ENCODE data around the gene AGAP3. TPM values are rescaled to one million over a fixed set of nuclear protein-coding genes. Genes with fewer than 3 reads are reported as not detected.
"Not testable (repeated sequence)": the region's sequence is repeated elsewhere in the genome, so short reads cannot be mapped to it uniquely, and the experiment has no call there.

AGAP3 gene
- total and polyA plus RNA-seq, 9 donors: 22.3 to 125 (median 79.9) TPM

- 88 to 92% (median 90%) methylated on average over 28 to 30 of the region's 30 CpGs for WGBS, 3 donors
- TF ChIP-seq CTCF (IDR thresholded peaks at IDR 0.05): no peak
- TF ChIP-seq POLR2A (IDR thresholded peaks at IDR 0.05): no peak
- TF ChIP-seq EP300 (IDR thresholded peaks at IDR 0.05): no peak
- no peaks in the 10 kb centered on the region for H3K27me3 ChIP-seq
- no peak overlapping the region for H3K27ac ChIP-seq
- peaks cover 8% of the 10 kb centered on the region for H3K4me1 ChIP-seq (ENCODE audit: insufficient read depth)
- H3K36me3 ChIP-seq: no peaks in the 10 kb centered on the region
- no peak overlapping the region for H3K4me3 ChIP-seq
- no peak for DNase-seq
- intact Hi-C loops (cut with DNase I): no loop called here
- H3K9me3 ChIP-seq: no peaks in the 10 kb centered on the region
Observed at GRCh38 chr7:151040616-151041375, 45.5 kb upstream of the AGAP3 start.

- H3K36me3 ChIP-seq; intact Hi-C loops (cut with DNase I); H3K4me3 ChIP-seq; H3K27me3 ChIP-seq; H3K9me3 ChIP-seq; H3K4me1 ChIP-seq (ENCODE audit: insufficient read depth); H3K27ac ChIP-seq; DNase-seq: not testable (repeated sequence)
- 83 to 92% (median 89%) methylated on average over 9 to 10 of the region's 10 CpGs for whole genome bisulfite sequencing, 3 donors
Observed at GRCh38 chr7:151043449-151043848, 42.8 kb upstream of the AGAP3 start.

DNA sequence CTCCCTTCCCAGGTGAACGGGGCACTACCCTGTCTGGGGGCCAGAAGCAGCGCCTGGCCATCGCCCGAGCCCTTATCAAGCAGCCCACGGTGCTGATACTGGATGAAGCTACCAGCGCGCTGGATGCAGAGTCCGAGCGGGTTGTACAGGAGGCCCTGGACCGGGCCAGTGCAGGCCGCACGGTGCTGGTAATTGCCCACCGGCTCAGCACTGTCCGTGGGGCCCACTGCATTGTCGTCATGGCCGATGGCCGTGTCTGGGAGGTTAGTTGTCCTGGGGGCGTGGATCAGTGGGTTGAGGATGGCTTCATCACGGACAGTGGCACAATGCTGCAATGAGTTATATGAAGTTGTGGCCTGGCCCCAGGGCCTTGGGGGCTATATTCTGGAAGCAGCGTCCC is 42.3 kb upstream of the AGAP3 start:
- WGBS, 3 donors: 90 to 92% (median 91%) methylated on average over 12 to 20 of the region's 20 CpGs
- no peak overlapping the region for H3K27ac ChIP-seq
- TF ChIP-seq EP300 (IDR thresholded peaks at IDR 0.05) (no peak), POLR2A (IDR thresholded peaks at IDR 0.05) (no peak), CTCF (IDR thresholded peaks at IDR 0.05) (no peak)
- H3K36me3 ChIP-seq: no peaks in the 10 kb centered on the region
- H3K9me3 ChIP-seq: no peaks in the 10 kb centered on the region
- no peak for DNase-seq
- intact Hi-C loops (cut with DNase I): no loop called here
- no peak overlapping the region for H3K4me3 ChIP-seq
- H3K4me1 ChIP-seq (ENCODE audit: insufficient read depth): peaks cover 5% of the 10 kb centered on the region
- no peaks in the 10 kb centered on the region for H3K27me3 ChIP-seq

GRCh38 chr7:151045262-151045661 is 41.0 kb upstream of the AGAP3 start:
- no peak for TF ChIP-seq POLR2A (IDR thresholded peaks at IDR 0.05)
- no peak for TF ChIP-seq CTCF (IDR thresholded peaks at IDR 0.05)
- no peak for TF ChIP-seq EP300 (IDR thresholded peaks at IDR 0.05)
- H3K4me3 ChIP-seq: no peak overlapping the region
- no peak overlapping the region for H3K27ac ChIP-seq
- no peak for DNase-seq
- intact Hi-C loops (cut with DNase I): no loop called here
- H3K9me3 ChIP-seq: no peaks in the 10 kb centered on the region
- H3K4me1 ChIP-seq (ENCODE audit: insufficient read depth): no peaks in the 10 kb centered on the region
- no peaks in the 10 kb centered on the region for H3K27me3 ChIP-seq
- 69 to 78% (median 71%) methylated on average over 11 of the region's 11 CpGs for WGBS, 3 donors
- H3K36me3 ChIP-seq: no peaks in the 10 kb centered on the region

- H3K9me3 ChIP-seq: no peaks in the 10 kb centered on the region
- intact Hi-C loops (cut with DNase I): no loop called here
- 80 to 83% (median 80%) methylated on average over 9 of the region's 9 CpGs for WGBS, 3 donors
- no peaks in the 10 kb centered on the region for H3K36me3 ChIP-seq
- no peak overlapping the region for H3K27ac ChIP-seq
- DNase-seq: no peak
- H3K4me3 ChIP-seq: no peak overlapping the region
- no peaks in the 10 kb centered on the region for H3K27me3 ChIP-seq
- H3K4me1 ChIP-seq (ENCODE audit: insufficient read depth): peaks cover 2% of the 10 kb centered on the region
- TF ChIP-seq EP300 (IDR thresholded peaks at IDR 0.05) (no peak), CTCF (IDR thresholded peaks at IDR 0.05) (no peak), POLR2A (IDR thresholded peaks at IDR 0.05) (no peak)
Observed at GRCh38 chr7:151045967-151046366, 40.3 kb upstream of the AGAP3 start.

Data from ovary (tissue), 9 donors.